Kidney epithelial cell (primary cell): ENCODE measurements around the gene BLOC1S6. TPM values are rescaled to one million over a fixed set of nuclear protein-coding genes. Genes with fewer than 3 reads are reported as not detected.

Source experiments
- DNase-seq: peaks from one replicate; pipeline ENCODE4 v3.0.0-alpha.2; 2010; ENCODE audit warnings: low read depth
- H3K27me3 ChIP-seq: 2 replicates; pipeline ENCODE4 v1.6.0; 2011; ENCODE audit warnings: low read length; ENCODE audit not compliant: control insufficient read depth, insufficient read depth
- H3K36me3 ChIP-seq: 2 replicates; pipeline ENCODE4 v1.5.1; 2011; ENCODE audit warnings: low read length; ENCODE audit not compliant: control insufficient read depth, insufficient read depth
- H3K4me3 ChIP-seq: 2 replicates; pipeline ENCODE4 v1.5.1; 2011; ENCODE audit warnings: low read depth, mild to moderate bottlenecking, control low read depth, low read length
- total RNA-seq: library from RNA; depleted of rRNA; stranded (reverse); fragments of >200 nt; gene quantifications from 2 replicates; pipeline ENCODE4 v1.2.3, GENCODE V29; 2015
- TF ChIP-seq, protein P1 (sequence below): IDR thresholded peaks from 2 replicates; pipeline ENCODE4 v1.5.1; 2011; ENCODE audit warnings: mild to moderate bottlenecking, moderate library complexity, low read length, control low read depth, inconsistent platforms; ENCODE audit not compliant: insufficient read depth, poor library complexity, severe bottlenecking

The BLOC1S6 gene
- total RNA-seq, 1 donor from 2014 or later: 71.4 TPM

DNA sequence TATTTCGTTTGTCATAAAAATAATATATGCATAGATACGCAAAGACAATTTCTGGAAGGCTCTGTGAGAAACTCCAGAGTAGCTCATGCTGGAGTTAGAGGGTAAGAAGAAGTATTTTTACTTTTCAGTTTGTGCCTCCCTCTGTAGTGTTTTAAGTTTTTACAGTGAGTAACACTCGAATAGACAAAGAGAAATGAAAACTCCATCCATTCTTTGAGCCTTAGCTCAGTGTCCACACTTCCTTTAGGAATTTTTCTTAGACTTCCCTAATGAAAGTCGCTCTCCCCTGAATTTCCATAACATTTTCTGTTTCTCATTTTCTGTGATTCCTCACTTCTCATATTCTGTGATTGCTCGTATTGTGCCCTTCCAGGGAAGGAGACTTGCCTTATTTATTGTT, 2.1 kb downstream of the BLOC1S6 start:
- TF ChIP-seq, protein P1, sequence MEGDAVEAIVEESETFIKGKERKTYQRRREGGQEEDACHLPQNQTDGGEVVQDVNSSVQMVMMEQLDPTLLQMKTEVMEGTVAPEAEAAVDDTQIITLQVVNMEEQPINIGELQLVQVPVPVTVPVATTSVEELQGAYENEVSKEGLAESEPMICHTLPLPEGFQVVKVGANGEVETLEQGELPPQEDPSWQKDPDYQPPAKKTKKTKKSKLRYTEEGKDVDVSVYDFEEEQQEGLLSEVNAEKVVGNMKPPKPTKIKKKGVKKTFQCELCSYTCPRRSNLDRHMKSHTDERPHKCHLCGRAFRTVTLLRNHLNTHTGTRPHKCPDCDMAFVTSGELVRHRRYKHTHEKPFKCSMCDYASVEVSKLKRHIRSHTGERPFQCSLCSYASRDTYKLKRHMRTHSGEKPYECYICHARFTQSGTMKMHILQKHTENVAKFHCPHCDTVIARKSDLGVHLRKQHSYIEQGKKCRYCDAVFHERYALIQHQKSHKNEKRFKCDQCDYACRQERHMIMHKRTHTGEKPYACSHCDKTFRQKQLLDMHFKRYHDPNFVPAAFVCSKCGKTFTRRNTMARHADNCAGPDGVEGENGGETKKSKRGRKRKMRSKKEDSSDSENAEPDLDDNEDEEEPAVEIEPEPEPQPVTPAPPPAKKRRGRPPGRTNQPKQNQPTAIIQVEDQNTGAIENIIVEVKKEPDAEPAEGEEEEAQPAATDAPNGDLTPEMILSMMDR: no peak
- Histone ChIP-seq H3K27me3 (no peaks in the 10 kb centered on the region), H3K4me3 (no peak overlapping the region), H3K36me3 (no peaks in the 10 kb centered on the region)
- DNase-seq: no peak

DNA sequence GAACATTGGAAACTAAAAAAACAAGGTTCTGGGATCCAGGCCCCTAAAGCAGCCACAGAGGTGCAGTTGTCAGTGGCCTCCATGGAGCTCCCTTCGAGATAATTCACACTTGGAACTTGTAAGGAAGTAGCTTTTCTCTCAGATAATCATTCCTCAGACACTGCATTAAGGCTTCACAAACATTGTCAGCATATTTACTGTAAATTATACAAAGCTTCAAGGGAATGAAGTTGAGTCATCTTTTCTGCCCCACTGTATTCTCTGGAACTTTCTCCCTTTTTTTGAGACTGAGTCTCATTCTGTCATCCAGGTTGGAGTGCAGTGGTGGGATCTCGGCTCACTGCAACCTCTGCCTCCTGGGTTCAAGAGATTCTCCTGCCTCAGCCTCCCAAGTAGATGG, 7.1 kb downstream of the BLOC1S6 start:
- Histone ChIP-seq H3K27me3 (no peaks in the 10 kb centered on the region), H3K4me3 (no peak overlapping the region), H3K36me3 (no peaks in the 10 kb centered on the region)
- DNase-seq: no peak
- TF ChIP-seq, protein P1: no peak

GRCh38 chr15:45594835-45595530, 7.8 kb downstream of the BLOC1S6 start:
- TF ChIP-seq, protein P1: no peak
- DNase-seq: no peak
- Histone ChIP-seq H3K4me3 (no peak overlapping the region), H3K27me3 (no peaks in the 10 kb centered on the region), H3K36me3 (no peaks in the 10 kb centered on the region)

DNA sequence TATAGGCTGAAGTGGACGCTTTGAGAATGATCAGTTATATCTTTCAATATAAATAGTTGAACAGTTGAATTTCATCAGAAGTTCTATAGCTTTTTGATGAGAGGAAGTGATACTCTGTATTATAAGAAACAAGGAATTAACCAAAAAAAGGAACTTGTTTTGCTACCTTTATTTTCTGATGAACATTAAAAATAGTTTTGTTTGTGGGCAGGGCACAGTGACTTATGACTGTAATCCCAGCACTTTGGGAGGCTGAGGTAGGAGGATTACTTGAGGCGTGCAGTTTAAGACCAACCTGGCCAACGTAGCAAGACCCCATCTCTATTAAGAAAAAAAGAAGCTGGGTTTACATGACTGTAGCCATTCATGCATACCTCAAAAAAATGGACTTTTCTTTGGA, 16.7 kb downstream of the BLOC1S6 start:
- no peaks in the 10 kb centered on the region for H3K36me3 ChIP-seq
- TF ChIP-seq, protein P1: no peak
- H3K4me3 ChIP-seq: no peak overlapping the region
- DNase-seq: no peak
- H3K27me3 ChIP-seq: no peaks in the 10 kb centered on the region

DNA sequence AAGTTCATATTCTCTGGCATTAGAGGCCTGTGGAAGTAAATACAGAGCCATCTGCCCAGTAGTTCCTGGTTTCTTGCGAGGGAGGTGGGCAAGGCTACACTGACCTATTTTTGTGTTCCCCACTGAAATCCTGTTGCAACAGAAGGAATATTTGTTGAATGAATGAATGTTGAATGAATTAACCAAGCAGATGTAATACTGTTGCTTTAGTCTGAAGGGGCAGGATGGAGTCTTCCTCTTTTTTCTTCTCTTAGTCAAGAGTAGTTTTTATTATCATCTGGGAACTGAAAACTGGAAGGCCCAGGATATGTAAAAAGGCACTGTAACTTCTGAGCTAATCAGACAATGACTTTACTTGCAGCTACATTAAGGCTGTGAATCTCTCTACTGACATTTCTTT, 17.1 kb downstream of the BLOC1S6 start:
- H3K27me3 ChIP-seq: no peaks in the 10 kb centered on the region
- no peak for DNase-seq
- H3K36me3 ChIP-seq: no peaks in the 10 kb centered on the region
- no peak overlapping the region for H3K4me3 ChIP-seq
- TF ChIP-seq, protein P1: no peak

DNA sequence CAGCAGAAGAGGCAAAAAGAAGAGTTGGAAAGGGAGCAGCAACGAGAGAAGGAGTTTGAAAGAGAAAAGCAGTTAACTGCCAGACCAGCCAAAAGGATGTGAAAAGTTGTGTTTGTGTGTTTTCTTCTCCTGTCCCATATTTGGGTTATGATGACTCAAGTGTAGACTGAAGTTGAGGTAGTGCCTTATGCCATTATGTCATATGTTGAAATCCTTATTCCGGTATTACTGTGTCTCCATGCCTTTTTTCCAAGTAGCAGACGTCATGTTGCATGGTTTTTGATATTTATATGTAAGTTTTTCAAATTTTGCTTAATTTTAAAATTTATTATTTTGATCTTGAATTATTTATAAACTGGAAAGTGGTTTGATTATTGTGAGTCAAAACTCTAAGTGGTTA, 19.2 kb downstream of the BLOC1S6 start:
- TF ChIP-seq, protein P1: no peak
- DNase-seq: no peak

More for the DNA sequence above, 19.2 kb downstream of the BLOC1S6 start:
- H3K27me3 ChIP-seq: no peaks in the 10 kb centered on the region
- no peak overlapping the region for H3K4me3 ChIP-seq
- no peaks in the 10 kb centered on the region for H3K36me3 ChIP-seq
